ENCODE data around the gene DZIP1L. TPM values are rescaled to one million over a fixed set of nuclear protein-coding genes. Genes with fewer than 3 reads are reported as not detected.
A peak's percentile ranks its signal among the peaks of the same experiment; 100 is the strongest.

DZIP1L gene
- total RNA-seq, 4 donors from 2014 or later = 10.3 to 15.8 (median 12.6) TPM

- Histone ChIP-seq H3K4me3 (no peak overlapping the region), H3K27ac (replicated peaks in 1 of 4) (peak overlapping the region in 1 of 4 donors; percentile 30), H3K36me3 (peaks cover 17 to 33% (median 25%) of the 10 kb centered on the region in 4 donors), H3K9me3 (no peaks in the 10 kb centered on the region), H3K27me3 (no peaks in the 10 kb centered on the region), H3K4me1 (peaks cover 6 to 13% (median 11%) of the 10 kb centered on the region in 4 donors)
- no peak for TF ChIP-seq POLR2A (IDR thresholded peaks at IDR 0.05; ENCODE audit: low read depth)
- TF ChIP-seq POLR2AphosphoS5 (IDR thresholded peaks at IDR 0.05) = no peak
- TF ChIP-seq CTCF (IDR thresholded peaks at IDR 0.05) = no peak
- no peak for TF ChIP-seq EP300 (IDR thresholded peaks at IDR 0.05)
- intact Hi-C loops (cut with DNase I) = no loop called here
- peak; percentile 70 for DNase-seq (ENCODE audit: extremely low spot score)
Measured at GRCh38 chr3:138059261-138059660, 56.1 kb downstream of the DZIP1L start.

DNA sequence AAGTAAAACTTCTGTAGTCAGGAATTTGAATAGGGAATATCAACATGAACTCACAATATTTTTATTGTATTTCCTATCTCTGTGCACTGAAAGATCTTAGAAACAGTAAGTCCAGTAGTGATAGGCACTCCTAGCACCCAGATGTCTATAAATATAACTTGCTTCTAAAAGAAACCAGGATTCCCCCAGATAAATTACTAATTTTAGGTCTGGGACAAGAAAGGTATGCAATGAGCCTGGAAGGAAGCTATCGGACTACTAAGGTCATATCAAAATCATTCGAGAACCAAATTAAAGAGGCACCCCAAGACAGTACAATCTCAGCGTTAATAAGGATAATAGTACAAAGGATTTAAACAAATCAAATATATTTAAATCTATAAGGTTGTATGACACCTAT is 58.0 kb downstream of the DZIP1L start:
- Histone ChIP-seq H3K4me1 (peaks cover 6 to 13% (median 11%) of the 10 kb centered on the region in 4 donors), H3K27me3 (no peaks in the 10 kb centered on the region), H3K9me3 (no peaks in the 10 kb centered on the region), H3K36me3 (peaks cover 0 to 20% (median 11%) of the 10 kb centered on the region in 4 donors), H3K4me3 (no peak overlapping the region), H3K27ac (replicated peaks in 1 of 4) (no peak overlapping the region)
- intact Hi-C loops (cut with DNase I) = no loop called here
- no peak for DNase-seq (ENCODE audit: extremely low spot score)
- WGBS = 82% methylated on average over 3 of the region's 3 CpGs
- TF ChIP-seq POLR2AphosphoS5 (IDR thresholded peaks at IDR 0.05) = no peak
- no peak for TF ChIP-seq CTCF (IDR thresholded peaks at IDR 0.05)
- no peak for TF ChIP-seq POLR2A (IDR thresholded peaks at IDR 0.05; ENCODE audit: low read depth)
- TF ChIP-seq EP300 (IDR thresholded peaks at IDR 0.05) = no peak

DNA sequence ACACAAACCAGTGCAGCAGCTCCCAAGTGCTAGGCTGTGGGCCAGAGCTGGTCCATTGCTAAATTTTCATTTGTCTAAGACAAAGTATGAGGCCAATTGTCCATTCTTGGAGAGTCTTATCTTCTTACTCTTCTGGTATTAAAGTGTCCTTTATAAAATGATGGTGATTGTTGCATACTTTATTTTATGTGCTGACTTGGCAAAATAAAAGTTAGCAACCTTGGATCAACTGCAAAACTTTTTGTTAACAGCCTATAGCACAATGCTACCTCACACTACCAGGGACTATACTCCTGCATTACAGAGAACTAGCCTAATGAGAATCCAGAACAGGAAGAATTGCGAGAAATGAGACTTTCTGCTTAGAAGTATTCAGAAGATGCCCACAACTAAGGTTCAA is 61.4 kb downstream of the DZIP1L start:
- Histone ChIP-seq H3K4me1 (peaks cover under 1 to 6% (median 3%) of the 10 kb centered on the region in 4 donors), H3K9me3 (no peaks in the 10 kb centered on the region), H3K27ac (replicated peaks in 1 of 4) (no peak overlapping the region), H3K27me3 (no peaks in the 10 kb centered on the region), H3K36me3 (peaks cover 0 to 5% (median 2%) of the 10 kb centered on the region in 4 donors), H3K4me3 (no peak overlapping the region)
- intact Hi-C loops (cut with DNase I) = no loop called here
- 100% methylated on average over 1 of the region's 1 CpG for WGBS
- TF ChIP-seq POLR2AphosphoS5 (IDR thresholded peaks at IDR 0.05) (no peak), POLR2A (IDR thresholded peaks at IDR 0.05; ENCODE audit: low read depth) (no peak), CTCF (IDR thresholded peaks at IDR 0.05) (no peak), EP300 (IDR thresholded peaks at IDR 0.05) (no peak)
- no peak for DNase-seq (ENCODE audit: extremely low spot score)

DNA sequence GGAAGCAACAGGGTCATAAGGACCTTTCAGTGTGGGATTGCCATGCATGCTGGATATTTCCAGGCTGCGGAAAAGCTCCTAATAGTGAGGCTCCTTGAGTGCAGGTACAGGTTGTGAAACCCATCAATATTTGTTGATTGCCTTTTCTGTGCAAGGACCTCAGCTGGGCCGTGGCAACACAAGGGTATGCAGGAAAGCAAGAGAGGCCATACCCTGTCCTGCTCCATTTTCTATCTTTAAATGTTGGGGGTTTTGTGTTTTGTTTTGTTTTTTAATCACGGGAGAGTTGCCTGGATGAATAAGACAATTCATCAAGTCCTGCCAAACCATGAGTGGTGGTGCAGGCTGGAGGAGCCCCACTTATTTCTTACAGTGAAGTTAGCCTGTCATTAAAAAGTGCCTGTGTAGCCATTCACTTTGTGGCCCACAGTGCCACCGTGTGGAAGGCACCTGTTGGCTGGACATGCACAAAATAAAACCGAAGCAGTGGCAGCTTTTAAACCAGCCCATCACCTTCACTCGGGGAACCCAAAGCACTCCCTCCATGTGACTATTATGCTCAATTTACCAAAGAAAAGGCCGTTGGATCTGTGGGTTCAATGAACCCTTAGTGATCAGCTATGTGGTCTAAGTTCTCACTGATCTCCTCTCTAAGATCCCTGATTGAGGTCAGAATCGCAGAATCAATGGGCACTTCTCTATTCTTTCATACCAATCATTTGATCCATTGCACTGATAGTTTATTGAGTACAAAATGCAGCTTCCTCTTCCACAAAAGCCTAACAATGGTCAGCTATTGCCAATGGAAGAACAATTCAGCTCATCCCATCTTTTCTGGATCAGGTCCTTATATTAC is 63.2 kb downstream of the DZIP1L start:
- no peak overlapping the region for H3K27ac ChIP-seq (replicated peaks in 1 of 4)
- H3K4me3 ChIP-seq = no peak overlapping the region
- H3K9me3 ChIP-seq = no peaks in the 10 kb centered on the region
- no peak for DNase-seq (ENCODE audit: extremely low spot score)
- 45% methylated on average over 8 of the region's 8 CpGs for WGBS
- H3K36me3 ChIP-seq = peaks cover 0 to 18% (median 2%) of the 10 kb centered on the region in 4 donors
- no peaks in the 10 kb centered on the region for H3K27me3 ChIP-seq
- intact Hi-C loops (cut with DNase I) = no loop called here
- TF ChIP-seq CTCF (IDR thresholded peaks at IDR 0.05) (peak; percentile 28 to 64 (median 32)), POLR2A (IDR thresholded peaks at IDR 0.05; ENCODE audit: low read depth) (no peak)
- no peaks in the 10 kb centered on the region for H3K4me1 ChIP-seq
